ENCODE results near the gene PLEKHM2. TPM values are rescaled to one million over a fixed set of nuclear protein-coding genes. Genes with fewer than 3 reads are reported as not detected.

Gene PLEKHM2
- total and polyA plus RNA-seq, 2 of the 4 experiments (the other 2 are of a cell fraction) = 24.7 to 48.0 TPM

DNA sequence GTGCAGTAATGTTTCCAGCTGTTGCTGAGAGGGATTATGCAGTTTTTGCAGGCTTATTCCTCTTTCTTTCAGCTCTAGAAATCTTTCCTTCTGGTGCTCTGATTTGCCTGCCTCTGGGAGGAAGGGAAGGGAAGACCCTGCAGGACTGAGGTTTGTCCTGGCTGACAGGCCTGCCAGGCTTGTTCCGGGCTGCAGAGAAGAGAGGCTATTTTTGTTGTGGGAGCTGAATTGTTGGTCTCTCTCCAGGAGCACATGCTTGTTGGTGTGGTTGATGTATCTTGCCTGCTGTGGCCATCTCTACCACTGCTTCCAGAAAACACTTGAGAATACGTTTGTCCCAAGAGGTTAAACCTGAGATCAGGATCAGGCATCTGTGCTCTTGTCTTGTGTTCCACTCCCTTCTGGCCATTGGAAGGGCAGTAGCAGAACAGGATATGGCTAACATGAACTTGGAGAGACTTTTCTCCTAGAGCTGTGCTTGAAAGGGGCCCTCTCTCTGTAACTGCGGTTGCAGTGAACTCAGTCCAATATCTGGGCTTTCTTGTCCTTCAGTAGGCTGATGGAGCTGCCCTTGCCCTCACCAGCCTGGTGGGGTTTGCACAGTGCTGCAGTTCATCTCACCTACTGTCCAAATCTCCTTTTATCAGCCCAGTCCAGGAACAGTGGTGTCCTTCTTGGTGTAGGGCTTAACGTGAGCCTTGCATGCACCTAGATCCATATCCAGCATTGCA is 30.5 kb downstream of the PLEKHM2 start:
- no TSS peak for BruUV-seq (replicated peaks)
- Histone ChIP-seq H4K91ac (ENCODE audit: insufficient read depth, low read depth, low read length) (no peak overlapping the region), H2AK9ac (replicated peaks; ENCODE audit: low read depth, low read length, poor library complexity) (peak overlapping the region; percentile 4), H3K27me3 (ENCODE audit: control insufficient read depth, insufficient read depth, low read length) (no peaks in the 10 kb centered on the region), H4K8ac (ENCODE audit: low read depth in 2 of 2, low read length in 2 of 2) (0 out of 4 replicates have a peak overlapping the region, but pooled peaks of 1 of the 2 experiments have one; percentile 2), H3K4ac (ENCODE audit: low read depth, low read length) (peak overlapping the region; percentile 35), H2AFZ (replicated peaks; ENCODE audit: low read length, poor library complexity) (peak overlapping the region; percentile 5), H2BK5ac (ENCODE audit: low read depth, low read length, poor library complexity, severe bottlenecking) (no peak overlapping the region), H3K4me1 (ENCODE audit: control insufficient read depth, insufficient read depth, low read length) (peaks cover 5% of the 10 kb centered on the region), H2BK15ac (ENCODE audit: low read depth, low read length) (peak overlapping the region; percentile 2; the same call in 1 of the 3 replicates), H3K9ac (ENCODE audit: low read depth, low read length) (no peak overlapping the region), H2BK20ac (ENCODE audit: low read depth, low read length) (0 out of 2 replicates have a peak overlapping the region, but pooled peaks have one; percentile 2), H2BK120ac (ENCODE audit: low read depth, low read length) (no peak overlapping the region), H3K4me2 (ENCODE audit: low read depth, low read length) (no peak overlapping the region; the same call in 1 of the 2 replicates), H3K18ac (ENCODE audit: low read depth, low read length) (no peak overlapping the region), H3K56ac (ENCODE audit: extremely low read depth, insufficient read depth, low read length) (no peak overlapping the region), H3K36me3 (ENCODE audit: control insufficient read depth, insufficient read depth, low read length) (peaks cover 30% of the 10 kb centered on the region), H3K27ac (ENCODE audit: insufficient read depth, low read length) (peak overlapping the region; percentile 45; the same call in 1 of the 2 replicates), H3K9me3 (ENCODE audit: control insufficient read depth, insufficient read depth, low read length) (no peaks in the 10 kb centered on the region), H3K9me1 (ENCODE audit: insufficient read depth, low read length) (peaks cover 9% of the 10 kb centered on the region), H4K20me1 (ENCODE audit: insufficient read depth, low read length) (peaks cover 39% of the 10 kb centered on the region), H4K5ac (ENCODE audit: low read depth, low read length) (no peak overlapping the region), H3K4me3 (ENCODE audit: insufficient read depth, low read depth, low read length) (no peak overlapping the region), H3K79me1 (ENCODE audit: low read depth in 1 of 2, low read length in 2 of 2) (peaks cover 40 to 59% of the 10 kb centered on the region in 2 experiments), H2AK5ac (ENCODE audit: low read depth, low read length) (peak overlapping the region; percentile 23; the same call in 1 of the 2 replicates), H3K23ac (ENCODE audit: low read depth, low read length) (0 out of 2 replicates have a peak overlapping the region, but pooled peaks have one; percentile 13), H3K14ac (replicated peaks; ENCODE audit: low read depth, low read length) (peak overlapping the region; percentile 43; the same call in 1 of the 2 replicates)
- ATAC-seq (ENCODE audit: low read depth) (peak; percentile 90), DNase-seq (peak; percentile 75)
- in situ Hi-C loops (cut with MboI; ENCODE audit: low sequenced_read_pairs) = no loop called here
- ChIA-PET POLR2A (ENCODE audit: unreplicated experiment) (no interaction called here), CTCF (no interaction called here)
- no CpG with 5 or more reads among the region's 4 CpGs for WGBS, 2 experiments (ENCODE audit: extremely low coverage in 2 of 2, insufficient read length in 1 of 2)
- dilution Hi-C loops (cut with HindIII; ENCODE audit: low sequenced_read_pairs, unreplicated experiment) = no loop called here
- intact Hi-C loops (cut with micrococcal nuclease) = no loop called here
- TF ChIP-seq MXI1 (IDR thresholded peaks at IDR 0.05; ENCODE audit: borderline replicate concordance, low read depth, low read length) = peak; percentile 67; the same call in 1 of the 2 replicates
- no peak for TF ChIP-seq NFE2L2 (IDR thresholded peaks at IDR 0.05; ENCODE audit: low read depth, low read length)
- no peak for TF ChIP-seq POLR2A (IDR thresholded peaks at IDR 0.05; ENCODE audit: low read depth, low read length)
- no peak for TF ChIP-seq BHLHE40 (IDR thresholded peaks at IDR 0.05; ENCODE audit: low read depth, low read length)
- TF ChIP-seq, protein P1, sequence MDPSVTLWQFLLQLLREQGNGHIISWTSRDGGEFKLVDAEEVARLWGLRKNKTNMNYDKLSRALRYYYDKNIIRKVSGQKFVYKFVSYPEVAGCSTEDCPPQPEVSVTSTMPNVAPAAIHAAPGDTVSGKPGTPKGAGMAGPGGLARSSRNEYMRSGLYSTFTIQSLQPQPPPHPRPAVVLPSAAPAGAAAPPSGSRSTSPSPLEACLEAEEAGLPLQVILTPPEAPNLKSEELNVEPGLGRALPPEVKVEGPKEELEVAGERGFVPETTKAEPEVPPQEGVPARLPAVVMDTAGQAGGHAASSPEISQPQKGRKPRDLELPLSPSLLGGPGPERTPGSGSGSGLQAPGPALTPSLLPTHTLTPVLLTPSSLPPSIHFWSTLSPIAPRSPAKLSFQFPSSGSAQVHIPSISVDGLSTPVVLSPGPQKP (IDR thresholded peaks at IDR 0.05; ENCODE audit: borderline replicate concordance, low read depth, low read length) = no peak
- TF ChIP-seq RFX5 (IDR thresholded peaks at IDR 0.05; ENCODE audit: low read depth, low read length) = no peak
- no peak for TF ChIP-seq MAZ (IDR thresholded peaks at IDR 0.05; ENCODE audit: borderline replicate concordance, low read depth, low read length)

Measured in IMR-90 (cell line).